OCI-LY7 (cell line): ENCODE data around the gene FZD8. TPM values are rescaled to one million over a fixed set of nuclear protein-coding genes. Genes with fewer than 3 reads are reported as not detected.

Source experiments
- BruUV-seq: library from RNA; stranded (reverse); fragments of 400-500 nt; replicated peaks from 2 replicates; lab custom pipeline; 2021; lab: Mats Ljungman, UMichigan
- CTCF ChIA-PET: fragments of 300-600 bp; sonication (Branson Sonifier 250); formaldehyde crosslinking; loops from one replicate; lab custom pipeline; 2022; ENCODE audit warnings: antibody characterized with exemption; ENCODE audit not compliant: unreplicated experiment; lab: Charles Lee
- POLR2A ChIA-PET: fragments of 300-600 bp; sonication (Branson Sonifier 250); formaldehyde crosslinking; loops from one replicate; lab custom pipeline; 2022; ENCODE audit warnings: antibody characterized with exemption; lab: Charles Lee
- DNase-seq: peaks from one replicate; pipeline ENCODE4 v3.0.0-alpha.2; 2015; ENCODE audit warnings: low spot score
- H2AFZ ChIP-seq: fragments of 200-600 bp; sonication (generic), shearing (Covaris generic); 2 replicates; pipeline ENCODE4 v1.6.1; 2014; ENCODE audit warnings: mild to moderate bottlenecking, antibody characterized with exemption, low read length, moderate library complexity
- H3K27ac ChIP-seq: fragments of 200-600 bp; sonication (generic); 2 replicates; pipeline ENCODE4 v1.5.1; 2014; ENCODE audit warnings: mixed run types, low read depth, mild to moderate bottlenecking, moderate library complexity, low read length, inconsistent platforms; ENCODE audit not compliant: poor library complexity, severe bottlenecking
- H3K36me3 ChIP-seq: fragments of 200-600 bp; sonication (generic); 2 replicates; pipeline ENCODE4 v1.6.1; 2014; ENCODE audit warnings: mild to moderate bottlenecking, antibody characterized with exemption, low read length, moderate library complexity, mixed read lengths; ENCODE audit not compliant: insufficient read depth
- H3K4me1 ChIP-seq: fragments of 200-600 bp; sonication (generic); 2 replicates; pipeline ENCODE4 v1.5.1; 2014; ENCODE audit warnings: mild to moderate bottlenecking, low read length; ENCODE audit not compliant: insufficient read depth, poor library complexity, severe bottlenecking
- H3K4me2 ChIP-seq: fragments of 200-600 bp; sonication (generic); 2 replicates; pipeline ENCODE4 v1.6.1; 2014; ENCODE audit warnings: mild to moderate bottlenecking, low read length
- H3K4me3 ChIP-seq: fragments of 200-600 bp; sonication (generic); 2 replicates; pipeline ENCODE4 v1.5.1; 2014; ENCODE audit warnings: mild to moderate bottlenecking, low read depth, low read length; ENCODE audit not compliant: poor library complexity, severe bottlenecking
- H3K79me2 ChIP-seq: fragments of 200-600 bp; sonication (generic); 2 replicates; pipeline ENCODE4 v1.6.1; 2016; ENCODE audit warnings: low read depth, mild to moderate bottlenecking, low read length, moderate library complexity, mixed read lengths; ENCODE audit not compliant: insufficient read depth
- H3K9me2 ChIP-seq: fragments of 200-600 bp; sonication (generic); 2 replicates; pipeline ENCODE4 v1.6.1; 2016; ENCODE audit warnings: mild to moderate bottlenecking, low read length, mixed read lengths; ENCODE audit not compliant: insufficient read depth
- H3K9me3 ChIP-seq: fragments of 200-600 bp; sonication (generic); 2 replicates; pipeline ENCODE4 v1.6.1; 2014; ENCODE audit warnings: mild to moderate bottlenecking, mixed run types, low read length, mixed read lengths
- H4K20me1 ChIP-seq: fragments of 200-600 bp; sonication (generic); 2 replicates; pipeline ENCODE4 v1.6.1; 2014; ENCODE audit warnings: mild to moderate bottlenecking, antibody characterized with exemption, low read length, moderate library complexity, mixed read lengths; ENCODE audit not compliant: insufficient read depth
- CTCF ChIP-seq: fragments of 200-600 bp; sonication (generic); conservative IDR thresholded peaks from 2 replicates; pipeline ENCODE4 v1.5.1; 2014; ENCODE audit warnings: mild to moderate bottlenecking, antibody characterized with exemption, low read length, moderate library complexity, mixed read lengths
- EZH2phosphoT487 ChIP-seq: fragments of 200-600 bp; sonication (generic); IDR thresholded peaks from 2 replicates; pipeline ENCODE4 v1.6.1; 2018; ENCODE audit warnings: low read depth, borderline replicate concordance, mild to moderate bottlenecking, mixed run types, antibody characterized with exemption, low read length, moderate library complexity, mixed read lengths
- intact Hi-C: fragments of 100-400 bp; cut with micrococcal nuclease; formaldehyde crosslinking; loops from one replicate; pipeline ENCODE4 v1.10.0; 2022; ENCODE audit not compliant: unreplicated experiment
- total RNA-seq, 2 experiments: library from RNA; depleted of rRNA in 1 of 2; stranded (reverse); fragments of >200 nt in 1 of 2; shearing (Covaris generic) in 1 of 2; gene quantifications; 2 replicates each; pipeline ENCODE4 v1.2.3, GENCODE V29; 2014 to 2022

FZD8 gene
- total RNA-seq, 2 experiments from 2014 or later: 3.9 to 4.9 TPM

GRCh38 chr10:35638101-35638500 is 4.0 kb downstream of the FZD8 start:
- no peak overlapping the region for H3K27ac ChIP-seq
- TF ChIP-seq EZH2phosphoT487 (no peak), CTCF (no peak)
- DNase-seq: no peak
- H2AFZ ChIP-seq: no peak overlapping the region
- intact Hi-C loops: loop anchor here (10.0 kb wide), 2 partner anchors 277 to 1087 kb away; no protein-coding TSS in a partner anchor
- CTCF ChIA-PET: interaction anchor here (0.8 kb wide), 1 partner anchor 127 kb away, joined by 3 read pairs; no protein-coding TSS in a partner anchor
- BruUV-seq: no TSS peak
- no peaks in the 10 kb centered on the region for H3K36me3 ChIP-seq
- H3K79me2 ChIP-seq: no peaks in the 10 kb centered on the region
- H3K9me2 ChIP-seq: no peaks in the 10 kb centered on the region
- H3K4me2 ChIP-seq: no peak overlapping the region
- H4K20me1 ChIP-seq: no peaks in the 10 kb centered on the region
- no peak overlapping the region for H3K4me3 ChIP-seq
- peaks cover 10% of the 10 kb centered on the region for H3K4me1 ChIP-seq
- POLR2A ChIA-PET: no interaction called here
- no peaks in the 10 kb centered on the region for H3K9me3 ChIP-seq

DNA sequence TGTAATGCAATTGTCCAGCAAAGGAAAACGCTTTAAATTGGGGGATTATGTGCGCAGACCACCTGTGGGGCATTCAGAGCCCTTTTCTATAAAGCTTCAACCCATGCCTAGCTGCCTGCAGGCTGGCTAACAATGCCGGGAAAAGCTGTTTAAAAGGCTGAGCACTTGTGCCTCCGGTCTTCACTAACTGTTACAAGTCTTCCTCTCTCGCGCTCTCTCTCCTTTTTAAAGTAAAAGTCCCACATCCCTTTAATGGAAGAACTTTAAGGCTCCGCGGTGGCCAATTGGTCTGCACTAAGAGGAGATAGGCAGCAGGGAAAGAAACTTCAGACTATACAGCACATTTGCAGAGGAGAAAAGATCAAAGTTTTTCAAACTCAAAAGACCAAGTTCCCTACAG is 4.6 kb downstream of the FZD8 start:
- no peak overlapping the region for H3K27ac ChIP-seq
- DNase-seq: no peak
- POLR2A ChIA-PET: no interaction called here
- peaks cover 5% of the 10 kb centered on the region for H3K4me1 ChIP-seq
- no peak overlapping the region for H3K4me3 ChIP-seq
- TF ChIP-seq CTCF (no peak), EZH2phosphoT487 (no peak)
- H3K9me3 ChIP-seq: no peaks in the 10 kb centered on the region
- no peaks in the 10 kb centered on the region for H3K79me2 ChIP-seq
- no peak overlapping the region for H3K4me2 ChIP-seq
- intact Hi-C loops: loop anchor here (2.0 to 10.0 kb wide), 3 partner anchors 277 to 1235 kb away; no protein-coding TSS in a partner anchor
- no TSS peak for BruUV-seq
- CTCF ChIA-PET: no interaction called here
- no peaks in the 10 kb centered on the region for H3K36me3 ChIP-seq
- H3K9me2 ChIP-seq: no peaks in the 10 kb centered on the region
- no peak overlapping the region for H2AFZ ChIP-seq
- H4K20me1 ChIP-seq: no peaks in the 10 kb centered on the region

DNA sequence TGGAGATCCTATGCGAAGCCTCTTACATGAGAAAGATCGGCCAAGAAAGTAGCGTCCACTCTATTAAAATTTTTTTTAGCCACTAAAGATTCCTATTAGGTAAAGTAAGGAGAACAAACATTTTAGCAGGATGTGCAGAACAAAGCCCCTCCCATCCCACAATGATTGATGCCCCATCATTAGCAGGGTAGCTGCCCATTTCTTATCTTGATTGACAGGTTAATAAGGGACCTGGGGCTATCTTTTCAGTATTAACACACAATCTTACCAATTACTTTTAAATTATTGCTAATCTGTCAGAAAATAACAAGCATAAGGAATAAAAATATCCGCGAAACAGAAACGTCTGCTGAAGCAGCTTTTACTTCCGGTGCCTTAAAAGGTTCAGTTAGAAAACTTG is 5.1 kb downstream of the FZD8 start:
- no peak for DNase-seq
- intact Hi-C loops: loop anchor here (2.0 to 10.0 kb wide), 3 partner anchors 278 to 1236 kb away; no protein-coding TSS in a partner anchor
- H3K4me2 ChIP-seq: no peak overlapping the region
- H3K4me3 ChIP-seq: no peak overlapping the region
- H3K79me2 ChIP-seq: no peaks in the 10 kb centered on the region
- no peak overlapping the region for H3K27ac ChIP-seq
- no TSS peak for BruUV-seq
- no peaks in the 10 kb centered on the region for H4K20me1 ChIP-seq
- H2AFZ ChIP-seq: no peak overlapping the region
- ChIA-PET CTCF (no interaction called here), POLR2A (interaction anchor here (1.2 kb wide), 1 partner anchor 9 kb away, joined by 3 read pairs; no protein-coding TSS in a partner anchor)
- no peaks in the 10 kb centered on the region for H3K9me2 ChIP-seq
- no peak for TF ChIP-seq CTCF
- TF ChIP-seq EZH2phosphoT487: no peak
- H3K4me1 ChIP-seq: peaks cover 5% of the 10 kb centered on the region
- no peaks in the 10 kb centered on the region for H3K36me3 ChIP-seq
- H3K9me3 ChIP-seq: no peaks in the 10 kb centered on the region
